ENCODE measurements around the gene BCL2. TPM values are rescaled to one million over a fixed set of nuclear protein-coding genes. Genes with fewer than 3 reads are reported as not detected.

The BCL2 gene
- total RNA-seq, 4 donors from 2014 or later: 16.1 to 61.1 (median 36.9) TPM

- Histone ChIP-seq H3K4me1 (peaks cover 0 to 17% of the 10 kb centered on the region in 2 donors), H3K27ac (peak overlapping the region; percentile 88 to 91), H3K4me3 (no peak overlapping the region), H3K36me3 (no peaks in the 10 kb centered on the region), H3K9me3 (no peaks in the 10 kb centered on the region), H3K27me3 (no peaks in the 10 kb centered on the region)
- intact Hi-C loops (cut with DNase I; ENCODE audit: low total_unique reads): no loop called here
- no peak for TF ChIP-seq POLR2A (IDR thresholded peaks at IDR 0.05)
- TF ChIP-seq, protein P1, sequence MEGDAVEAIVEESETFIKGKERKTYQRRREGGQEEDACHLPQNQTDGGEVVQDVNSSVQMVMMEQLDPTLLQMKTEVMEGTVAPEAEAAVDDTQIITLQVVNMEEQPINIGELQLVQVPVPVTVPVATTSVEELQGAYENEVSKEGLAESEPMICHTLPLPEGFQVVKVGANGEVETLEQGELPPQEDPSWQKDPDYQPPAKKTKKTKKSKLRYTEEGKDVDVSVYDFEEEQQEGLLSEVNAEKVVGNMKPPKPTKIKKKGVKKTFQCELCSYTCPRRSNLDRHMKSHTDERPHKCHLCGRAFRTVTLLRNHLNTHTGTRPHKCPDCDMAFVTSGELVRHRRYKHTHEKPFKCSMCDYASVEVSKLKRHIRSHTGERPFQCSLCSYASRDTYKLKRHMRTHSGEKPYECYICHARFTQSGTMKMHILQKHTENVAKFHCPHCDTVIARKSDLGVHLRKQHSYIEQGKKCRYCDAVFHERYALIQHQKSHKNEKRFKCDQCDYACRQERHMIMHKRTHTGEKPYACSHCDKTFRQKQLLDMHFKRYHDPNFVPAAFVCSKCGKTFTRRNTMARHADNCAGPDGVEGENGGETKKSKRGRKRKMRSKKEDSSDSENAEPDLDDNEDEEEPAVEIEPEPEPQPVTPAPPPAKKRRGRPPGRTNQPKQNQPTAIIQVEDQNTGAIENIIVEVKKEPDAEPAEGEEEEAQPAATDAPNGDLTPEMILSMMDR (IDR thresholded peaks at IDR 0.05): no peak
- no peak for DNase-seq
These were observed 138.6 kb downstream of the BCL2 start for GRCh38 chr18:63180971-63181376.

DNA sequence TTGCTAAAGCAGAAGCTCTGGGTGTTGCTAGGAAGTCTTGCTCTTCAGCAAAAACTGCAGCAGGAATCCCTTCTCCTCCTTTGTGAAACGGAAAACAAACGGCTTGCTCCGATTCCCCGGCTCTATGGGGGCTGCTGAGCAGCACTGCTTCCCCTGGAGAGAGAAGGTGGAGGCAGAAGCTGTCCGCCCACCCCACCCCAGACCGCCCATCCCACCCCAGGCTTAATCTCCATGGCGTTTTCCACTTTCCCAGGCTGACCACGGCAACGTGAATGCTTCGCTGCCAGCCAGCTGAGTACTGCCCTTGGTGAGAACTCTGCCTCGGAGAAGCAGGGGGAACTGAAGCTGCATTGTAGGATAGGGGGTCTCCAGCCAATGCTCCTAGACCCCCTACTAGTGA is 139.2 kb downstream of the BCL2 start:
- Histone ChIP-seq H3K4me3 (no peak overlapping the region), H3K27ac (peak overlapping the region; percentile 88 to 91), H3K9me3 (no peaks in the 10 kb centered on the region), H3K36me3 (no peaks in the 10 kb centered on the region), H3K4me1 (peaks cover 0 to 17% of the 10 kb centered on the region in 2 donors), H3K27me3 (no peaks in the 10 kb centered on the region)
- DNase-seq: no peak
- intact Hi-C loops (cut with DNase I; ENCODE audit: low total_unique reads): no loop called here
- TF ChIP-seq, protein P1 (IDR thresholded peaks at IDR 0.05): no peak
- TF ChIP-seq POLR2A (IDR thresholded peaks at IDR 0.05): no peak

DNA sequence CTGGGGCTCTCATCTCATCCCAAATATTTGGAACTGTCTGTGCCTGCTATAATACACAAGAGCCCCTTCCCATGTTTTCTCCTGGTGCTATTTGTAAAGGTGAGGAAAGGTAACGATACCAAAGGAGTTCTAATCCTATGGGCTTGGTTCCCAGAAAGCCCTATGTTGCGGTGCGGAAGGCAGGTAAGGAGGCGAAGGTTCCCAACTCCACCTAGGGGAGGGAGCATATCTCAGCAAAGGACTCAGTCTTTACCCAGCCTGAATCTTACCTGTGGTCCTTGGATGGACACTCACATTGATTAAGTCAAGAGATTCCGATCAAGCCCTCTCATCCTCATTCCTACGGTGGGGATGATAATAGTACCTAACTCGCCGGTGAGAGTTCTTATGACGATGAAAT is 140.1 kb downstream of the BCL2 start:
- no peaks in the 10 kb centered on the region for H3K36me3 ChIP-seq
- peak overlapping the region; percentile 88 to 91 for H3K27ac ChIP-seq
- no peak for DNase-seq
- intact Hi-C loops (cut with DNase I; ENCODE audit: low total_unique reads): no loop called here
- H3K4me1 ChIP-seq: peaks cover 0 to 17% of the 10 kb centered on the region in 2 donors
- TF ChIP-seq, protein P1 (IDR thresholded peaks at IDR 0.05): no peak
- no peak for TF ChIP-seq POLR2A (IDR thresholded peaks at IDR 0.05)
- no peaks in the 10 kb centered on the region for H3K27me3 ChIP-seq
- no peaks in the 10 kb centered on the region for H3K9me3 ChIP-seq
- H3K4me3 ChIP-seq: no peak overlapping the region

- Histone ChIP-seq H3K36me3 (no peaks in the 10 kb centered on the region), H3K27ac (peak overlapping the region; percentile 88 to 91), H3K9me3 (no peaks in the 10 kb centered on the region), H3K4me1 (peaks cover 0 to 17% of the 10 kb centered on the region in 2 donors), H3K27me3 (no peaks in the 10 kb centered on the region), H3K4me3 (no peak overlapping the region)
- no peak for TF ChIP-seq POLR2A (IDR thresholded peaks at IDR 0.05)
- TF ChIP-seq, protein P1 (IDR thresholded peaks at IDR 0.05): no peak
- intact Hi-C loops (cut with DNase I; ENCODE audit: low total_unique reads): no loop called here
- no peak for DNase-seq
These were observed 140.6 kb downstream of the BCL2 start for GRCh38 chr18:63178971-63179370.

GRCh38 chr18:63177919-63178821 is 141.4 kb downstream of the BCL2 start:
- peak; percentile 90 to 92 for DNase-seq
- Histone ChIP-seq H3K4me3 (peak overlapping the region in 1 of 2 donors; percentile 19), H3K27ac (peak overlapping the region; percentile 88 to 91), H3K4me1 (peaks cover 0 to 17% of the 10 kb centered on the region in 2 donors), H3K27me3 (no peaks in the 10 kb centered on the region), H3K9me3 (no peaks in the 10 kb centered on the region), H3K36me3 (no peaks in the 10 kb centered on the region)
- intact Hi-C loops (cut with DNase I; ENCODE audit: low total_unique reads): no loop called here
- TF ChIP-seq POLR2A (IDR thresholded peaks at IDR 0.05): no peak
- TF ChIP-seq, protein P1 (IDR thresholded peaks at IDR 0.05): no peak
